Bronchial epithelial cell (primary cell): Measurements from ENCODE around the gene COL26A1. TPM values are rescaled to one million over a fixed set of nuclear protein-coding genes. Genes with fewer than 3 reads are reported as not detected.

Source experiments
- DNase-seq: peaks from one replicate; pipeline ENCODE4 v3.0.0-alpha.2; 2010; ENCODE audit warnings: low read depth
- FAIRE-seq: peaks from 2 replicates; lab custom pipeline; 2011; peaks lifted over from hg19 to GRCh38; lab: Jason Lieb, UNC
- H3K27me3 ChIP-seq: 2 replicates; pipeline ENCODE4 v1.5.1; 2011; ENCODE audit warnings: low read length; ENCODE audit not compliant: control insufficient read depth, insufficient read depth
- H3K36me3 ChIP-seq: 2 replicates; pipeline ENCODE4 v1.5.1; 2011; ENCODE audit warnings: low read length; ENCODE audit not compliant: control insufficient read depth, insufficient read depth
- H3K4me3 ChIP-seq: 2 replicates; pipeline ENCODE4 v1.5.1; 2011; ENCODE audit warnings: mild to moderate bottlenecking, low read depth, low read length, control low read depth
- CTCF ChIP-seq: IDR thresholded peaks from 2 replicates; pipeline ENCODE4 v1.5.1; 2011; ENCODE audit warnings: mild to moderate bottlenecking, moderate library complexity, low read length, control low read depth, inconsistent platforms; ENCODE audit not compliant: insufficient read depth, severe bottlenecking
- total RNA-seq: library from RNA; depleted of rRNA; stranded (reverse); fragments of >200 nt; gene quantifications from 2 replicates; pipeline ENCODE4 v1.2.1, GENCODE V29; 2014

The COL26A1 gene
- total RNA-seq, 1 donor from 2014 or later = not detected

DNA sequence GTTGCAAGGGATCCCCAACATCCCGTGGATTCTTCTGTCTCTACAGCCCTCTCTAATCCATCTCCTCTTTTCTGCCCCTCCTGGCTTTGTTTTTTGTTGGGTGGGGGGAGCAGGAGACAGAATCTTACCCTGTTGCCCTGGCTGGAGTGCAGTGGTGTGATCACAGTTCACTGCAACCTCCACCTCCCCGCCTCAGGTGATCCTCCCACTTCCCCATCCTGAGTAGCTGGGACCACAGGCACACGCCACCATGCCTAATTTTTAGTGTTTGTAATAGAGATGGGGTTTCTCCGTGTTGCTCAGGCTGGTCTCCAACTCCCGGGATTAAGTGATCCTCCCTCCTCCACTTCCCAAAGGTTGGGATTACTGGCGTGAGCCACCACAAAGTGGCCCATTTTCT is 144.7 kb downstream of the COL26A1 start:
- no peak overlapping the region for H3K4me3 ChIP-seq
- TF ChIP-seq CTCF = no peak
- FAIRE-seq = no peak
- no peaks in the 10 kb centered on the region for H3K36me3 ChIP-seq
- H3K27me3 ChIP-seq = no peaks in the 10 kb centered on the region
- no peak for DNase-seq

DNA sequence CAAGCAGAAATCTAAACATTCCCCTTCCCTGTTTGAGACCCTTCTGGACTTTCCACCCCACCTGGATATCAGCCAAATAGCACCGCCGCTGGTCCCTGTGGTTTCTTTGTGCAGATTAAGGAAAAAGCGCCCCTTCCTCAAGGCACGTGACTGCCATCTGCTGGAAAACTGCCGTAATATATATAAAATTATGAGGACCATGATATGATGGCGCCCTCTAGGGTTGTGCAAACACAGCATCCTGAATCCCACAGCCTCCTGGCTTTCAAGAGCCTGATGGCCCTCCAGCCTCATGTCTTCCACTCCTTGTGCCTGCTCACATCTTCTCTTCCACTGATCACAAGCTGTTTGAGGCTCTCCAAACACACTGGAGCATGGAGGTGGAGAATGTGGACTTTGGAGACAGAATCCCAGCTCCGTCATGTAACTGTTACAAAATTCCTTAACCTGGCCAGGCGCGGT is 145.1 kb downstream of the COL26A1 start:
- FAIRE-seq (no peak), DNase-seq (peak; percentile 14)
- peak; percentile 55 for TF ChIP-seq CTCF
- Histone ChIP-seq H3K4me3 (no peak overlapping the region), H3K36me3 (no peaks in the 10 kb centered on the region), H3K27me3 (no peaks in the 10 kb centered on the region)

DNA sequence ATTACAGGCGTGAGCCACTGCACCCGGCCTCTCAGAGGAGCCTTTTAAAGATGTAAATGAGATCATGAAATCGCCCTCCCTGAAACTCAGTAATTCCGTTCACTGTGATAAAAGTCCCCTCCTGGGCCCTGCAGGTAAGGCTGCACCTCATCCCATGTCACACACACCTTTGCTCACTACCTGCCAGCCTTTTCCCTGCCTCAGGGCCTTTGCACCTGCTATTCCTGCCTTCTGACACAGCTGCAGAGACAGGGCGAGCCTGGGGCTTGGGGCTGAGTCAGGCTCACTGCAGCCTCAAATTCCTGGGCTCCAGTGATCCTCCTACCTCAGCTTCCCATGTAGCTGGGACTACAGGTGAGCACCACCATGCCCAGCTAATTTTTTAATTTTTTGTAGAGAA is 147.6 kb downstream of the COL26A1 start:
- Histone ChIP-seq H3K36me3 (no peaks in the 10 kb centered on the region), H3K27me3 (no peaks in the 10 kb centered on the region), H3K4me3 (no peak overlapping the region)
- no peak for TF ChIP-seq CTCF
- DNase-seq (no peak), FAIRE-seq (no peak)

GRCh38 chr7:101511965-101512364 is 149.3 kb downstream of the COL26A1 start:
- Histone ChIP-seq H3K4me3 (no peak overlapping the region), H3K36me3 (no peaks in the 10 kb centered on the region), H3K27me3 (no peaks in the 10 kb centered on the region)
- FAIRE-seq (no peak), DNase-seq (no peak)
- TF ChIP-seq CTCF = no peak

GRCh38 chr7:101516851-101517250 is 154.2 kb downstream of the COL26A1 start:
- DNase-seq = no peak
- no peak overlapping the region for H3K4me3 ChIP-seq
- no peaks in the 10 kb centered on the region for H3K27me3 ChIP-seq
- no peak for TF ChIP-seq CTCF
- FAIRE-seq = no peak
- H3K36me3 ChIP-seq = no peaks in the 10 kb centered on the region

GRCh38 chr7:101517304-101517703 is 154.6 kb downstream of the COL26A1 start:
- H3K27me3 ChIP-seq = no peaks in the 10 kb centered on the region
- DNase-seq = no peak
- no peak overlapping the region for H3K4me3 ChIP-seq
- no peak for FAIRE-seq
- H3K36me3 ChIP-seq = no peaks in the 10 kb centered on the region
- no peak for TF ChIP-seq CTCF
